Measurements from ENCODE around the gene IZUMO4.
A peak's percentile ranks its signal among the peaks of the same experiment; 100 is the strongest.
"Not testable (repeated sequence)": the region's sequence is repeated elsewhere in the genome, so short reads cannot be mapped to it uniquely, and the experiment has no call there.

IZUMO4 gene

GRCh38 chr19:2081873-2082810 is 14.6 kb upstream of the IZUMO4 start:
- no peak for DNase-seq (ENCODE audit: low read depth in 2 of 2)

- no peak for DNase-seq (ENCODE audit: low read depth in 2 of 2)
These were observed 13.4 kb upstream of the IZUMO4 start for GRCh38 chr19:2083174-2083854.

GRCh38 chr19:2084993-2085720 is 11.6 kb upstream of the IZUMO4 start:
- peak; percentile 91 to 95 for DNase-seq (ENCODE audit: low read depth in 2 of 2)

- DNase-seq (ENCODE audit: low read depth in 2 of 2): not testable (repeated sequence)
These were observed 9.8 kb upstream of the IZUMO4 start for GRCh38 chr19:2086695-2087620.

- no peak for DNase-seq (ENCODE audit: low read depth in 2 of 2)
These were observed 9.1 kb upstream of the IZUMO4 start for GRCh38 chr19:2087621-2088100.

- no peak for DNase-seq (ENCODE audit: low read depth in 2 of 2)
These were observed 7.6 kb upstream of the IZUMO4 start for GRCh38 chr19:2089001-2089711.

- no peak for DNase-seq (ENCODE audit: low read depth in 2 of 2)
These were observed 7.0 kb upstream of the IZUMO4 start for GRCh38 chr19:2089727-2090053.

- not testable (repeated sequence) for DNase-seq (ENCODE audit: low read depth in 2 of 2)
These were observed 4.7 kb upstream of the IZUMO4 start for GRCh38 chr19:2091926-2092525.

GRCh38 chr19:2096034-2096479 is 658 bp upstream of the IZUMO4 start, which contains the start of gene MOB3A:
Gene MOB3A (minus strand): TSS chr19:2096326. CDS start chr19:2078560, 17,766 bp downstream.
- peak in 1 of 2 donors; percentile 81 for DNase-seq (ENCODE audit: low read depth in 2 of 2)

GRCh38 chr19:2097203-2097885 is 629 bp downstream of the IZUMO4 start:
- no peak for DNase-seq (ENCODE audit: low read depth in 2 of 2)

GRCh38 chr19:2097886-2098327 is 1.2 kb downstream of the IZUMO4 start:
- no peak for DNase-seq (ENCODE audit: low read depth in 2 of 2)

- no peak for DNase-seq (ENCODE audit: low read depth in 2 of 2)
These were observed 2.4 kb downstream of the IZUMO4 start for GRCh38 chr19:2099054-2099501.

GRCh38 chr19:2099937-2100718 is 3.4 kb downstream of the IZUMO4 start:
- no peak for DNase-seq (ENCODE audit: low read depth in 2 of 2)

- DNase-seq (ENCODE audit: low read depth in 2 of 2): no peak
These were observed 4.0 kb downstream of the IZUMO4 start for GRCh38 chr19:2100719-2101061.

GRCh38 chr19:2101417-2102335 is 5.0 kb downstream of the IZUMO4 start:
- no peak for DNase-seq (ENCODE audit: low read depth in 2 of 2)

- DNase-seq (ENCODE audit: low read depth in 2 of 2): no peak
These were observed 6.5 kb downstream of the IZUMO4 start for GRCh38 chr19:2103045-2103707.

Measured in stimulated activated CD4-positive, alpha-beta T cell treated with anti-CD3 and anti-CD28 coated beads, Interleukin-15, amount 100 ng/mL, for 48 hours (primary cell).